HepG2 (cell line): ENCODE measurements around the gene GINS2.

ENCODE experiments used
- BHLHE40 ChIP-seq: IDR thresholded peaks from 2 replicates; pipeline ENCODE4 v1.6.1; 2011; ENCODE audit warnings: low read length, improper control_type of control experiment
- BRCA1 ChIP-seq: sonication (generic); formaldehyde crosslinking; IDR thresholded peaks from 2 replicates; pipeline ENCODE4 v1.4.0; 2020; ENCODE audit warnings: missing genetic modification reagents
- CTCF ChIP-seq: sonication (generic); formaldehyde crosslinking; IDR thresholded peaks from 2 replicates; pipeline ENCODE4 v1.5.0; 2020; ENCODE audit warnings: mild to moderate bottlenecking, missing genetic modification reagents, moderate library complexity
- EP300 ChIP-seq, 3 experiments: sonication (generic) in 1 of 3; formaldehyde crosslinking in 1 of 3; IDR thresholded peaks; 2 replicates each; pipeline versions ENCODE4 v1.5.1 to v1.6.1; 2011 to 2020; ENCODE audit warnings: low read depth in 2 of 3, low read length in 2 of 3, borderline replicate concordance in 1 of 3, improper control_type of control experiment in 1 of 3, mild to moderate bottlenecking in 1 of 3, missing genetic modification reagents in 1 of 3, moderate library complexity in 1 of 3
- FOXP4 ChIP-seq: sonication (generic); formaldehyde crosslinking; IDR thresholded peaks from 2 replicates; pipeline ENCODE4 v1.4.0; 2020; ENCODE audit warnings: missing genetic modification reagents
- POLR2AphosphoS5 ChIP-seq: IDR thresholded peaks from 2 replicates; pipeline ENCODE4 v1.6.1; 2012; ENCODE audit warnings: low read depth, low read length
- PRDM10 ChIP-seq: sonication (generic); formaldehyde crosslinking; IDR thresholded peaks from 2 replicates; pipeline ENCODE4 v1.4.0; 2020; ENCODE audit warnings: low read depth, missing genetic modification reagents
- TAF15 ChIP-seq: fragments of 200-400 bp; formaldehyde crosslinking; IDR thresholded peaks from one replicate; pipeline ENCODE4 v1.6.1; 2018; ENCODE audit warnings: mild to moderate bottlenecking, low read depth, low read length; ENCODE audit not compliant: poor library complexity, severe bottlenecking
- YY1 ChIP-seq: IDR thresholded peaks from 2 replicates; pipeline ENCODE4 v1.6.1; 2011; ENCODE audit warnings: low read length, low read depth, moderate library complexity, mild to moderate bottlenecking; ENCODE audit not compliant: insufficient read depth, insufficient replicate concordance
- ZBTB25 ChIP-seq: IDR thresholded peaks from 2 replicates; pipeline ENCODE4 v1.6.1; 2018; ENCODE audit warnings: missing genetic modification reagents
- ZKSCAN1 ChIP-seq: fragments of 150-350 bp; IDR thresholded peaks from 2 replicates; pipeline ENCODE4 v1.6.1; 2014; ENCODE audit warnings: low read length

GRCh38 chr16:85650844-85651628, 37.7 kb downstream of the GINS2 start:
- no peak for TF ChIP-seq FOXP4 (CRISPR knock-in tag)
- TF ChIP-seq BHLHE40 = no peak
- no peak for TF ChIP-seq CTCF (CRISPR knock-in tag)
- TF ChIP-seq ZKSCAN1 = no peak
- TF ChIP-seq EP300 (IDR thresholded peaks at IDR 0.05; ENCODE audit: low read depth in 2 of 2, low read length in 2 of 2) = no peak
- no peak for TF ChIP-seq EP300 (CRISPR knock-in tag; IDR thresholded peaks at IDR 0.05; ENCODE audit: borderline replicate concordance)
- no peak for TF ChIP-seq BRCA1 (CRISPR knock-in tag)
- no peak for TF ChIP-seq POLR2AphosphoS5
- no peak for TF ChIP-seq ZBTB25 (CRISPR knock-in tag)
- TF ChIP-seq YY1 = no peak
- TF ChIP-seq TAF15 = no peak
- TF ChIP-seq PRDM10 (CRISPR knock-in tag) = no peak
